Spleen (tissue), 11 donors: ENCODE results near the gene BLTP3B. TPM values are rescaled to one million over a fixed set of nuclear protein-coding genes. Genes with fewer than 3 reads are reported as not detected.

Experiments
- DNase-seq: peaks from one replicate; pipeline ENCODE4 v3.0.0-alpha.2; 2020
- H3K27ac ChIP-seq, 8 donors: fragments of 200-600 bp; sonication (generic) in 7 of 8; 1 replicate in 4 of 8; 2 replicates in 4 of 8; pipeline versions ENCODE4 v1.5.0 to v1.8.0; 2016 to 2021; ENCODE audit warnings: inconsistent platforms in 4 of 8, mild to moderate bottlenecking in 4 of 8, moderate library complexity in 1 of 8
- H3K27me3 ChIP-seq, 7 donors: fragments of 200-600 bp; sonication (generic) in 6 of 7; replicated peaks in 1 of 7; 1 replicate in 4 of 7; 2 replicates in 3 of 7; pipeline versions ENCODE4 v1.5.0 to v1.8.0; 2016 to 2021; ENCODE audit warnings: inconsistent platforms in 3 of 7, mild to moderate bottlenecking in 1 of 7
- H3K36me3 ChIP-seq, 6 donors: fragments of 200-600 bp; sonication (generic) in 5 of 6; 1 replicate in 4 of 6; 2 replicates in 2 of 6; pipeline versions ENCODE4 v1.5.0 to v1.8.0; 2016 to 2021; ENCODE audit warnings: inconsistent platforms in 2 of 6
- H3K4me1 ChIP-seq, 6 donors: fragments of 200-600 bp; sonication (generic) in 5 of 6; 1 replicate in 3 of 6; 2 replicates in 3 of 6; pipeline versions ENCODE4 v1.5.0 to v1.8.0; 2016 to 2021; ENCODE audit warnings: inconsistent platforms in 3 of 6
- H3K4me3 ChIP-seq, 8 donors: fragments of 200-600 bp; sonication (generic) in 7 of 8; 1 replicate in 4 of 8; 2 replicates in 4 of 8; pipeline versions ENCODE4 v1.5.0 to v1.8.0; 2016 to 2021; ENCODE audit warnings: inconsistent platforms in 4 of 8, mild to moderate bottlenecking in 4 of 8, moderate library complexity in 2 of 8
- H3K9me3 ChIP-seq, 8 donors: fragments of 200-600 bp; sonication (generic) in 7 of 8; 1 replicate in 4 of 8; 2 replicates in 4 of 8; pipeline versions ENCODE4 v1.5.0 to v1.8.0; 2016 to 2021; ENCODE audit warnings: inconsistent platforms in 4 of 8
- CTCF ChIP-seq, 11 experiments: fragments of 200-600 bp in 7 of 11; fragments of 450-650 bp in 4 of 11; sonication (generic) in 4 of 11; IDR thresholded peaks in 8 of 11; conservative IDR thresholded peaks in 3 of 11; 1 replicate in 7 of 11; 2 replicates in 4 of 11; pipeline versions ENCODE4 v1.4.0 to v1.8.0; 2016 to 2021; ENCODE audit warnings: antibody characterized with exemption in 11 of 11, inconsistent platforms in 4 of 11, mild to moderate bottlenecking in 1 of 11
- POLR2A ChIP-seq, 3 donors: fragments of 450-650 bp; IDR thresholded peaks; one replicate each; pipeline ENCODE4 v1.5.1; 2017; ENCODE audit warnings: antibody characterized with exemption in 3 of 3, mild to moderate bottlenecking in 1 of 3
- POLR2AphosphoS5 ChIP-seq, 3 donors: sonication (generic); formaldehyde crosslinking; IDR thresholded peaks; one replicate each; pipeline ENCODE4 v1.5.1; 2017; ENCODE audit warnings: antibody characterized with exemption in 3 of 3
- WGBS, 5 donors: extraction: QIAGEN DNeasy Blood & Tissue Kit in 3 of 5; methylation state at CpG; one replicate each; pipeline versions ENCODE4 v1.1.5 to v1.1.7; 2013 to 2018; 5-methylcytosine and 5-hydroxymethylcytosine counted together
- intact Hi-C: fragments of 100-400 bp; cut with DNase I; formaldehyde crosslinking; loops from one replicate; pipeline ENCODE4 v1.15.0; 2023; ENCODE audit warnings: low total_unique reads
- polyA plus RNA-seq, 3 donors: library from polyadenylated mRNA; stranded (reverse); fragments of 200-250 nt; gene quantifications; one replicate each; pipeline ENCODE4 v1.2.1, GENCODE V29; 2013
- total RNA-seq, 7 donors: library from RNA; depleted of rRNA in 3 of 7; stranded (reverse); fragments of >200 nt in 3 of 7; fragmentation: NEBNext Ultra II Directional in 4 of 7; extraction: Animal tissue kit (Norgen Biotek cat#: 25700) in 4 of 7; gene quantifications; one replicate each; pipeline versions ENCODE4 v1.1.0 to v1.2.1, GENCODE V29; 2016 to 2021
- donor health status: healthy with polysubstance abuse.
- donor health status: DM: no; HTN: no; CAD: no; lungs with moderate emphysema.
- donor health status: DM: no; HTN: no; CAD: no.
- donor health status: Bipolar disorder and iron deficiency.
- donor health status: healthy.
- donor health status: DM: no; HTN: no; CAD: no.
- donor health status: DM: yes; HTN: yes; CAD: no.

Gene BLTP3B
- total and polyA plus RNA-seq, 10 donors, result 3.8 to 42.5 (median 31.9) TPM

GRCh38 chr12:100187068-100187467 is 44.4 kb upstream of the BLTP3B start:
- no peak for DNase-seq
- intact Hi-C loops, result no loop called here
- Histone ChIP-seq H3K27ac (no peak overlapping the region), H3K36me3 (peaks cover 0 to 22% (median 0%) of the 10 kb centered on the region in 6 donors), H3K4me3 (no peak overlapping the region), H3K9me3 (no peaks in the 10 kb centered on the region), H3K27me3 (no peaks in the 10 kb centered on the region), H3K4me1 (peaks cover 0 to 15% (median 1%) of the 10 kb centered on the region in 6 donors)
- TF ChIP-seq CTCF (IDR thresholded peaks at IDR 0.05 in 8 of 11, conservative IDR thresholded peaks at IDR 0.05 in 3 of 11), result no peak
- WGBS, 5 donors, result 92 to 95% (median 95%) methylated on average over 5 of the region's 5 CpGs

- H3K27me3 ChIP-seq, result no peaks in the 10 kb centered on the region
- TF ChIP-seq POLR2A (IDR thresholded peaks at IDR 0.05) (no peak), POLR2AphosphoS5 (IDR thresholded peaks at IDR 0.05) (no peak), CTCF (IDR thresholded peaks at IDR 0.05 in 8 of 11, conservative IDR thresholded peaks at IDR 0.05 in 3 of 11) (no peak)
- no peak for DNase-seq
- peaks cover 0 to 18% (median 0%) of the 10 kb centered on the region in 6 donors for H3K36me3 ChIP-seq
- no peaks in the 10 kb centered on the region for H3K9me3 ChIP-seq
- peaks cover 0 to 15% (median 1%) of the 10 kb centered on the region in 6 donors for H3K4me1 ChIP-seq
- no peak overlapping the region for H3K4me3 ChIP-seq
- 79 to 83% (median 81%) methylated on average over 6 of the region's 6 CpGs for WGBS, 5 donors
- peak overlapping the region in 4 of 8 donors; percentile 18 to 65 (median 53) for H3K27ac ChIP-seq
- intact Hi-C loops, result no loop called here
Measured at GRCh38 chr12:100186071-100186470, 43.4 kb upstream of the BLTP3B start.

- 57 to 69% (median 66%) methylated on average over 5 of the region's 5 CpGs for WGBS, 5 donors
- intact Hi-C loops, result no loop called here
- Histone ChIP-seq H3K4me3 (no peak overlapping the region), H3K27ac (peak overlapping the region in 7 of 8 donors; percentile 11 to 65 (median 51)), H3K36me3 (peaks cover 0 to 18% (median 0%) of the 10 kb centered on the region in 6 donors), H3K27me3 (no peaks in the 10 kb centered on the region), H3K4me1 (peaks cover 0 to 15% (median 1%) of the 10 kb centered on the region in 6 donors), H3K9me3 (no peaks in the 10 kb centered on the region)
- TF ChIP-seq POLR2AphosphoS5 (IDR thresholded peaks at IDR 0.05), result no peak
- TF ChIP-seq CTCF (IDR thresholded peaks at IDR 0.05 in 8 of 11, conservative IDR thresholded peaks at IDR 0.05 in 3 of 11), result no peak
- no peak for TF ChIP-seq POLR2A (IDR thresholded peaks at IDR 0.05)
- no peak for DNase-seq
Measured at GRCh38 chr12:100185361-100185894, 42.8 kb upstream of the BLTP3B start.

- no peak for TF ChIP-seq CTCF (IDR thresholded peaks at IDR 0.05 in 8 of 11, conservative IDR thresholded peaks at IDR 0.05 in 3 of 11)
- TF ChIP-seq POLR2A (IDR thresholded peaks at IDR 0.05), result no peak
- no peak for TF ChIP-seq POLR2AphosphoS5 (IDR thresholded peaks at IDR 0.05)
- Histone ChIP-seq H3K4me1 (peaks cover 0 to 15% (median 1%) of the 10 kb centered on the region in 6 donors), H3K27ac (peak overlapping the region in 2 of 8 donors; percentile 51 to 65), H3K4me3 (no peak overlapping the region), H3K27me3 (no peaks in the 10 kb centered on the region), H3K9me3 (no peaks in the 10 kb centered on the region), H3K36me3 (peaks cover 0 to 17% (median 0%) of the 10 kb centered on the region in 6 donors)
- no peak for DNase-seq
- WGBS, 5 donors, result 90 to 94% (median 92%) methylated on average over 8 of the region's 8 CpGs
- intact Hi-C loops, result no loop called here
Measured at GRCh38 chr12:100184549-100185145, 42.0 kb upstream of the BLTP3B start.
